BLaER1 treated with 17β-estradiol and CSF1 and Interleukin-3, amounts not matched to agents 10 nM and 100 nM (cell line): ENCODE measurements around the gene SPECC1L.

Experiments used
- H3K27ac ChIP-seq, 11 experiments: shearing (Covaris generic); formaldehyde crosslinking; 2 replicates each; pipeline ENCODE4 v1.8.1; 2022
- H3K27me3 ChIP-seq, 11 experiments: shearing (Covaris generic); formaldehyde crosslinking; 2 replicates each; pipeline ENCODE4 v1.8.1; 2022
- H3K36me3 ChIP-seq, 11 experiments: shearing (Covaris generic); formaldehyde crosslinking; 2 replicates each; pipeline ENCODE4 v1.8.1; 2022
- H3K4me1 ChIP-seq, 10 experiments: shearing (Covaris generic); formaldehyde crosslinking; 2 replicates each; pipeline ENCODE4 v1.8.1; 2022
- H3K4me2 ChIP-seq, 11 experiments: shearing (Covaris generic); formaldehyde crosslinking; 2 replicates each; pipeline ENCODE4 v1.8.1; 2022
- H3K4me3 ChIP-seq, 10 experiments: shearing (Covaris generic); formaldehyde crosslinking; 2 replicates each; pipeline ENCODE4 v1.8.1; 2022
- H3K9ac ChIP-seq, 11 experiments: shearing (Covaris generic); formaldehyde crosslinking; 2 replicates each; pipeline ENCODE4 v1.8.1; 2022
- H3K9me3 ChIP-seq, 11 experiments: shearing (Covaris generic); formaldehyde crosslinking; replicated peaks in 1 of 11; 2 replicates each; pipeline ENCODE4 v1.8.1; 2022
- H4K20me1 ChIP-seq, 11 experiments: shearing (Covaris generic); formaldehyde crosslinking; 2 replicates each; pipeline ENCODE4 v1.8.1; 2022
- Cebpa-rat ChIP-seq, 11 experiments: shearing (Covaris generic); IDR thresholded peaks; 2 replicates each; pipeline ENCODE4 v1.8.1; 2022

The SPECC1L gene

GRCh38 chr22:24341627-24342026 is 71.0 kb downstream of the SPECC1L start:
- Histone ChIP-seq H4K20me1 (peaks cover 0 to 16% (median 5%) of the 10 kb centered on the region in 11 experiments; a peak in 8 of 22 replicates), H3K9ac (no peak overlapping the region), H3K4me3 (no peak overlapping the region), H3K27me3 (no peaks in the 10 kb centered on the region), H3K4me1 (no peaks in the 10 kb centered on the region), H3K27ac (no peak overlapping the region), H3K36me3 (peaks cover 88 to 100% (median 99%) of the 10 kb centered on the region in 11 experiments), H3K4me2 (no peak overlapping the region), H3K9me3 (no peaks in the 10 kb centered on the region)
- TF ChIP-seq Cebpa-rat (IDR thresholded peaks at IDR 0.05) = no peak

GRCh38 chr22:24350627-24351026 is 80.0 kb downstream of the SPECC1L start:
- H3K9ac ChIP-seq = no peak overlapping the region
- peaks cover 0 to 5% (median 0%) of the 10 kb centered on the region in 11 experiments; a peak in 1 of 22 replicates for H4K20me1 ChIP-seq
- H3K4me1 ChIP-seq = peaks cover 0 to 16% (median 7%) of the 10 kb centered on the region in 10 experiments; a peak in 12 of 20 replicates
- H3K4me3 ChIP-seq = no peak overlapping the region
- no peak overlapping the region for H3K27ac ChIP-seq
- no peak for TF ChIP-seq Cebpa-rat (IDR thresholded peaks at IDR 0.05)
- H3K4me2 ChIP-seq = no peak overlapping the region
- 0 out of 22 replicates have a peak, but pooled peaks cover 0 to 7% (median 0%) of the 10 kb centered on the region in 11 experiments for H3K9me3 ChIP-seq
- peaks cover 83 to 100% (median 98%) of the 10 kb centered on the region in 11 experiments for H3K36me3 ChIP-seq
- no peaks in the 10 kb centered on the region for H3K27me3 ChIP-seq

GRCh38 chr22:24353121-24353520 is 82.5 kb downstream of the SPECC1L start:
- peaks cover 0 to 21% (median 10%) of the 10 kb centered on the region in 10 experiments; a peak in 12 of 20 replicates for H3K4me1 ChIP-seq
- H3K9me3 ChIP-seq = 0 out of 22 replicates have a peak, but pooled peaks cover 0 to 7% (median 0%) of the 10 kb centered on the region in 11 experiments
- no peaks in the 10 kb centered on the region for H3K27me3 ChIP-seq
- H4K20me1 ChIP-seq = peaks cover 0 to 5% (median 0%) of the 10 kb centered on the region in 11 experiments; a peak in 1 of 22 replicates
- peaks cover 77 to 99% (median 90%) of the 10 kb centered on the region in 11 experiments for H3K36me3 ChIP-seq
- no peak overlapping the region for H3K27ac ChIP-seq
- H3K4me3 ChIP-seq = no peak overlapping the region
- H3K4me2 ChIP-seq = no peak overlapping the region
- H3K9ac ChIP-seq = no peak overlapping the region
- TF ChIP-seq Cebpa-rat (IDR thresholded peaks at IDR 0.05) = no peak

GRCh38 chr22:24355574-24355973 is 84.9 kb downstream of the SPECC1L start:
- Histone ChIP-seq H3K4me1 (peaks cover 0 to 21% (median 10%) of the 10 kb centered on the region in 10 experiments; a peak in 12 of 20 replicates), H4K20me1 (peaks cover 0 to 5% (median 0%) of the 10 kb centered on the region in 11 experiments; a peak in 1 of 22 replicates), H3K4me2 (peak overlapping the region in 6 of 11 experiments; percentile 22 to 73 (median 64); a peak in 12 of 22 replicates), H3K27ac (peak overlapping the region in 5 of 11 experiments; percentile 5 to 60 (median 38); a peak in 6 of 22 replicates), H3K9ac (no peak overlapping the region), H3K4me3 (no peak overlapping the region), H3K9me3 (0 out of 22 replicates have a peak, but pooled peaks cover 0 to 7% (median 0%) of the 10 kb centered on the region in 11 experiments), H3K36me3 (peaks cover 76 to 99% (median 90%) of the 10 kb centered on the region in 11 experiments), H3K27me3 (no peaks in the 10 kb centered on the region)
- no peak for TF ChIP-seq Cebpa-rat (IDR thresholded peaks at IDR 0.05)

- H3K4me2 ChIP-seq = no peak overlapping the region
- H3K9me3 ChIP-seq = 0 out of 22 replicates have a peak, but pooled peaks cover 0 to 7% (median 0%) of the 10 kb centered on the region in 11 experiments
- no peak overlapping the region for H3K9ac ChIP-seq
- H3K27ac ChIP-seq = no peak overlapping the region
- no peaks in the 10 kb centered on the region for H3K27me3 ChIP-seq
- peaks cover 82 to 99% (median 90%) of the 10 kb centered on the region in 11 experiments for H3K36me3 ChIP-seq
- H3K4me3 ChIP-seq = no peak overlapping the region
- peaks cover 0 to 21% (median 10%) of the 10 kb centered on the region in 10 experiments; a peak in 12 of 20 replicates for H3K4me1 ChIP-seq
- peaks cover 0 to 5% (median 0%) of the 10 kb centered on the region in 11 experiments; a peak in 2 of 22 replicates for H4K20me1 ChIP-seq
- TF ChIP-seq Cebpa-rat (IDR thresholded peaks at IDR 0.05) = no peak
Observed at GRCh38 chr22:24357547-24357946, 86.9 kb downstream of the SPECC1L start.

GRCh38 chr22:24358105-24358836 is 87.6 kb downstream of the SPECC1L start:
- Histone ChIP-seq H3K9ac (no peak overlapping the region), H3K27me3 (no peaks in the 10 kb centered on the region), H3K4me3 (no peak overlapping the region), H3K4me2 (no peak overlapping the region), H3K4me1 (peaks cover 0 to 21% (median 10%) of the 10 kb centered on the region in 10 experiments; a peak in 12 of 20 replicates), H3K27ac (no peak overlapping the region), H4K20me1 (peaks cover 0 to 4% (median 0%) of the 10 kb centered on the region in 11 experiments; a peak in 2 of 22 replicates), H3K36me3 (peaks cover 86 to 100% (median 90%) of the 10 kb centered on the region in 11 experiments), H3K9me3 (0 out of 22 replicates have a peak, but pooled peaks cover 0 to 7% (median 0%) of the 10 kb centered on the region in 11 experiments)
- TF ChIP-seq Cebpa-rat (IDR thresholded peaks at IDR 0.05) = no peak

GRCh38 chr22:24359452-24360120 is 89.0 kb downstream of the SPECC1L start:
- Histone ChIP-seq H3K9me3 (no peaks in the 10 kb centered on the region), H3K27ac (no peak overlapping the region), H3K4me1 (peaks cover 0 to 16% (median 10%) of the 10 kb centered on the region in 10 experiments; a peak in 12 of 20 replicates), H4K20me1 (peaks cover 0 to 4% (median 0%) of the 10 kb centered on the region in 11 experiments; a peak in 2 of 22 replicates), H3K4me3 (no peak overlapping the region), H3K9ac (no peak overlapping the region), H3K36me3 (peaks cover 83 to 97% (median 89%) of the 10 kb centered on the region in 11 experiments), H3K4me2 (no peak overlapping the region), H3K27me3 (no peaks in the 10 kb centered on the region)
- no peak for TF ChIP-seq Cebpa-rat (IDR thresholded peaks at IDR 0.05)

GRCh38 chr22:24361976-24362646 is 91.5 kb downstream of the SPECC1L start:
- Histone ChIP-seq H3K36me3 (peaks cover 90 to 97% (median 96%) of the 10 kb centered on the region in 11 experiments), H3K27me3 (no peaks in the 10 kb centered on the region)

More at GRCh38 chr22:24361976-24362646, 91.5 kb downstream of the SPECC1L start:
- Histone ChIP-seq H3K9ac (no peak overlapping the region), H3K9me3 (no peaks in the 10 kb centered on the region), H3K4me2 (no peak overlapping the region), H3K27ac (no peak overlapping the region), H3K4me1 (no peaks in the 10 kb centered on the region), H3K4me3 (no peak overlapping the region), H4K20me1 (peaks cover 0 to 4% (median 0%) of the 10 kb centered on the region in 11 experiments; a peak in 1 of 22 replicates)
- TF ChIP-seq Cebpa-rat (IDR thresholded peaks at IDR 0.05) = no peak
